ENCODE measurements around the gene RAB40B.
A peak's percentile ranks its signal among the peaks of the same experiment; 100 is the strongest.
"Not testable (repeated sequence)": the region's sequence is repeated elsewhere in the genome, so short reads cannot be mapped to it uniquely, and the experiment has no call there.

RAB40B gene, protein sequence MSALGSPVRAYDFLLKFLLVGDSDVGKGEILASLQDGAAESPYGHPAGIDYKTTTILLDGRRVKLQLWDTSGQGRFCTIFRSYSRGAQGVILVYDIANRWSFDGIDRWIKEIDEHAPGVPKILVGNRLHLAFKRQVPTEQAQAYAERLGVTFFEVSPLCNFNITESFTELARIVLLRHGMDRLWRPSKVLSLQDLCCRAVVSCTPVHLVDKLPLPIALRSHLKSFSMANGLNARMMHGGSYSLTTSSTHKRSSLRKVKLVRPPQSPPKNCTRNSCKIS

DNA sequence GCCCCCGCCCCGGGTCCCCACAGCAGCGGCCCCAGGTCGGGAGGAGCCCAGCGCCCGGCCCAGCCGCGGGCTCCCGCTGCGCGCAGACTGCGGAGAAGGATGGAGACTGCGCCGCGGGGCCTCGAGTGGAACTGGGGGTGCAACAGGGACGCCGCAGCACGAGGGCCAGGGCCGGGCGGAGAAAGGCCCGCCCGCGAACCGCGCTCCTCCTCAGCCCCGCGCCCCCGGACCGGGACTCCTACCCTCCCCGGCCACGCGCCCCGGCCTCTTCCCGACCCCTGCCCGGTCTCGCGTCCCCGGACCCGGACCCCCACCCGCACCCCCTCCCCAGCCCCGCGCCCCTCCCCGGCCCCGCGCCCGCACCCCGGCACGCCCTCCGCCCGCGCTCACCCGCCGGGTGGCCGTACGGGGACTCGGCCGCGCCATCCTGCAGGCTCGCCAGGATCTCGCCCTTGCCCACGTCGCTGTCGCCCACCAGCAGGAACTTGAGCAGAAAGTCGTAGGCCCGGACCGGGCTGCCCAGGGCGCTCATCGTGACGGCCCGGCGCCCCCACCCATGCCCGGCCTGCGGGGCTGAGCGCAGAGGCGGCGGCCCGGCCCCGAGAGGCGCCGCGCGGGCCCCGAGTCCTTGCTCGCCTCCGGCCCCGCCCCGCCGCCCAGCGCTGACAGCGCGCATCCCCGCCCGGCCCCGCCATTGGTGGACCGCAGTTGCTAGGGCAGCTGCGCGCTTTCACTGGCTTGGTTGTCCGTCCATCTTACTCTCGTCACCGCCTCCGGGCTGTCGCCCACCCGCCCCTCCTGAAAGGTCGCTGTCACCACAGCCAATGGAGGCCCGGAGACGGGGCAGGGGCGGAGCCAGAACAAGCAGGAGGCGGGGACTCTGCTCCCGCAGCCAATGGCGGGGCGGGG lies at the start of gene RAB40B:
RAB40B (minus strand) TSS at position 634 of the 909 bp plus-strand sequence; CDS start at position 532, 102 bp downstream.
- DNase-seq, result peak; percentile 98

DNA sequence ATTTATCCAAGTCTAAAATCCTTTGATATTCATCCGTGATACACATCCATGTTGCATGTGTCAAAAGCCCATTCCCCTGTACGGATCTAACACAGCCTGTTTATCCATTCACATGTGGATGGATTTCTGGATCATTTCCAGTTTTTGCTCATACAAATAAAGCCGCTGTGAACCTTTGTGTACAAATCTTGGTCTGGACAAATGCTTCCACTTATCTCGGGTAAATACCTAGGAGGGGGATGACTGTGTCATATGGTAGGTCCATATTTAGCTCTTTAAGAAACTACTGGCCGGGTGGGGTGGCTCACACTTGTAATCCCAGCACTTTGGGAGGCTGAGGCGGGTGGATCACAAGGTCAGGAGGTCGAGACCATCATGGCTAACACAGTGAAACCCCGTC lies 47.0 kb upstream of the RAB40B start:
- DNase-seq, result no peak

DNA sequence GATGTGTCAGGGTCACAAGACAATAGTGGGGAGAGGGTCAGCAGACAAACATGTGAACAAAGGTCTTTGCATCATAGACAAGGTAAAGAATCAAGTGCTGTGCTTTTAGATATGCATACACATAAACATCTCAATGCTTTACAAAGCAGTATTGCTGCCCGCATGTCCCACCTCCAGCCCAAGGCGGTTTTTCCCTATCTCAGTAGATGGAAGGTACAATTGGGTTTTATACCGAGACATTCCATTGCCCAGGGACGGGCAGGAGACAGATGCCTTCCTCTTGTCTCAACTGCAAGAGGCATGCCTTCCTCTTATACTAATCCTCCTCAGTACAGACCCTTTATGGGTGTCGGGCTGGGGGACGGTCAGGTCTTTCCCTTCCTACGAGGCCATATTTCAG lies 46.2 kb upstream of the RAB40B start:
- not testable (repeated sequence) for DNase-seq

DNA sequence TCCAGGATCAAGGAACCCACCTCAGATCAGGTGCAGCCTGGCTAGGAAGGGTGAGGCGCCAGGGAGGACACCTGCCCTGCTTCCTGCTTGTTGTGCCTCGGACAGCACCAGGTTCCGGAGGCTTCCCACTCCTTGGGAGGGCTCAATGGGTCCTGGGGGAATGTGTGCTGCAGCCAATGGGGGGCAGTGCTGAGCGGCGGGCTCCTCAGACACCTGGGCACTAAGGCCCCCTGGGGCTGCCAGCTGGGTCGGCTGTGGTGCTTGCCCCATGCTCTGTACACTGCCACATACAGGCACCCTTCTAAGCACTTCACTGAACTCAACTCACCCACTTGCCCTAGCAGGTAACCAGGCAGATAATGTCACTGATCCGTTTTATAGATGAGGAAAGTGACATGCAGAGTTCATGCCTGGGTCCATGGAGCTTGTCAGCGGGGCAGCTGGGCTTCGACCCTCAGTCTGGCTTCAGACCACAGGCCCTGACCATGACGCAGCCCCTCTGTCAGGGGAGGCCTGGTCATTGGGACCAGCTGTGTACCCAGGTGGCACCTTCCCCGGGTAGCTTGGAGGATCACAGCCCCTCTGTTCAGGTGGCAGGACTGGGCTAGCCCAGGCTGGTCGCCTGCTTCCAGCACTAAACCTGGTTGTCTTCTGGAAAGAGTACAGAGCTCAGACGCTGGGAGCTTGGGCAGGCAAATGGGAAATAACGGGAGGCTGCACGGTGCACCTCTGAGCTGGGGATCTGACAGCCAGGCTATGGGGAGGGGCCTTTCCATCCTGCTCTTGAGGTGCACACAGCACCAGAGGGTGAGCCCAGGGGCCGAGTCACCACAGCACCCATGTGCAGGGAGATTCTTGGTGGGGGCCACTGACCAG lies 45.1 kb upstream of the RAB40B start:
- no peak for DNase-seq

DNA sequence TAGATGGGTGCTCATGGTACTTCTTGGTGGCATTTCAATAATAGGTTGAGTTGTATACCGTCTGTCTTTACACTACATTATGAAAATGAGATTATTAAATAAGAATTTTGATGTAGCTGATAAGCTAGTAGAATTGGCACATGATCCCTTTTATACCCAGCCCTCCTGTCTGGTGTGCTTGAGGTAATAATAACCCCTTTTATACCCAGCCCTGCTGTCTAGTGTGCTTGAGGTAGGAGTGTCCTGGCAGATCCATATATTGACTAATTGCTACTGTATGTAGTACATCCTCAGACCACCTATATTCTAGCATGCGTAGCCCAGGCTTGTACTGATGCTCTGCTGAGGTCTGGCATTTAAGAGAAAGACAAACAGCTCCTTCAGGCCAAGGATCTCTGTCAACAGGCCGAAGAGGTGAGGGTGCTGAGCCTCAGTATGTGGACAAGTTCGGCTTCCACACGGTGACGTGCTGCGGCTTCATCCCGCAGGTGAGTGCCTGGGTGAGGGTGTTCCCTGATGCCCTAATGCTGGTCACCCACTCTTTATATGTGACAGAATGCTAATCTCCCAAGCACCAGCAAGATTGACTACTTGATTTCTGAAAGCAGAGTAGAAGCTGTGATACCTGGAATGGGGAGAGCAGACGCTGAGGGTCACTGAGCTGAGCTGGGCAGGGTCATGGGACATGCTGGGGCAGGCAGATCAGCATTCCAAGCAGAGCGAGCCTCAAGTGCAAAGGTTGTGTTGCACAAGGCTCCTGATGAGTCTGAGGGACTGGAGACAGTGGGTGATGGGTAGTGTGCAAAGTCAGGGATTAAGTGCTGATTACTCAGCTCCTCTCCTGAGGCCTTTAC lies 42.6 kb upstream of the RAB40B start:
- DNase-seq, result no peak

DNA sequence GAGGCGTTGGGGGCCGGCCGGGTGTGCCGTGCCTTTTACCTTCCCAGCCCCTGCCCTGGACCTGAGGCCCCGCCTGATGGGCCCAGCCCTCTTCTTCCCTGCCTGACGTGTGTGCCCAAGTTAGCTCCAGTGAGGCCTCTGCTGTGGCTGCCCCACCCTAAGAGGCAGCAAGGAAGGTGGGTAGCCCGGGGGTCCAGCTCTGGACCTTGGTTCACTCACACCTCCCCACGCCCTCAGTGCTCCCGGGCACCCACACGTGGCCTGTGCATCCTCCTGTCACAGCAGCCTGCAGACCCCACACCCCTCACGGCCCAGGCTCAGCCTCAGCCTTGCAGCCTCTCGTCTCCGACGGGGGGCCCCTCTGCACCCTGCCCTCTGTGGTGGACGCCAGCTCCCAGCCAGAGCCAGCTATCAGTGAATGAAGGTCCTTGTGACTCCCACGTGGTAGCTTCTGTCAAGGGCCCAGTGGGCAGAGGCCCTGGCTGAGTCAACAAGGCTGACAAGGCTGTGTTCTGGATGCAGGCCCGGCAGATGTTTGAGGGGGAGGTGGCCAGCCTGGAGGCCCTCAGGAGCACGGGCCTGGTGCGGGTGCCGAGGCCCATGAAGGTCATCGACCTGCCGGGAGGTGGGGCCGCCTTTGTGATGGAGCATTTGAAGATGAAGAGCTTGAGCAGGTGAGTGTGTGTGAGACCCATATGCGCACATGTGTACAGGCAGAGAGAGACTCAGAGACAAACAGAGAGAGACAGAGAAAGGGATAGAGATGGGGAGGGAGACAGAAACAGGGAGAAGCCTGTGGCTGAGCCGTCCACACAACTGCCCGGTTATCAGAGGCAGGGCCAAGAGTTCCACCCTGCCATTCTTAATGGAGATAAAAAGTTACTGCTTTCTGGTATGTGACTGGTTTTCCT lies 39.7 kb upstream of the RAB40B start:
- DNase-seq, result peak; percentile 76

DNA sequence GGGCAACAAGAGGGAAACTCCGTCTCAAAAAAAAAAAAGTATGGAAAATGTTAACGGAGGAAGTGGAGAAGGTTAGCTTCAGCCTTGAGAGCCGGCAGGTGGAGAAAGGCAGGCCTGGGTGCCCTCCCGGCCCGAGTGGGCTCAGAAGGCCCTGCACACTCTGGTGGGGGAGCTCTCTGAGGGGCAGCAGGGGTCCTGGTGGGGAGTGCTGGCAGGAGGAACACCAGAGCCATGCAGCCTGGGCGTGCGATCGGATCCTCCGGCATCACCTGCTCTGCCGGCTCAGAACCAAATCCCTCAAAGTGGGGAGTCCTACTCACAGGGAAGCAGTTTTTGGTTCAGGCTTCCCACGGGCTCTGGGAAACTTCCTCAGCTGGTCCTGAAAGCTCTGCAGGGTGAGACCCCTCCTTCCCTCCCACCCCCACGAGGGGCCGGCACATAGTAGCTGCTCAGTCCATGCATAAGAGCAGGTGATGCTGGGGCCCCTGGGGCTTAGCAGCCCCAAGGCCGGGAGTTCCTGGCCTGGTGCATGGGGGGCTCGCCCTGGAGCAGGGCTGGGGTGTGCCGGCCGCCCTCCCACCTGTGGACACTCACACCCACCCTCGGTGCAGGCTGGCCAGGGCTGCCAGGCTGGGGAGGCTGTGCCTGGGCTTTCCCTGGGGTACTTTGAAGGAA lies 38.1 kb upstream of the RAB40B start:
- no peak for DNase-seq

DNA sequence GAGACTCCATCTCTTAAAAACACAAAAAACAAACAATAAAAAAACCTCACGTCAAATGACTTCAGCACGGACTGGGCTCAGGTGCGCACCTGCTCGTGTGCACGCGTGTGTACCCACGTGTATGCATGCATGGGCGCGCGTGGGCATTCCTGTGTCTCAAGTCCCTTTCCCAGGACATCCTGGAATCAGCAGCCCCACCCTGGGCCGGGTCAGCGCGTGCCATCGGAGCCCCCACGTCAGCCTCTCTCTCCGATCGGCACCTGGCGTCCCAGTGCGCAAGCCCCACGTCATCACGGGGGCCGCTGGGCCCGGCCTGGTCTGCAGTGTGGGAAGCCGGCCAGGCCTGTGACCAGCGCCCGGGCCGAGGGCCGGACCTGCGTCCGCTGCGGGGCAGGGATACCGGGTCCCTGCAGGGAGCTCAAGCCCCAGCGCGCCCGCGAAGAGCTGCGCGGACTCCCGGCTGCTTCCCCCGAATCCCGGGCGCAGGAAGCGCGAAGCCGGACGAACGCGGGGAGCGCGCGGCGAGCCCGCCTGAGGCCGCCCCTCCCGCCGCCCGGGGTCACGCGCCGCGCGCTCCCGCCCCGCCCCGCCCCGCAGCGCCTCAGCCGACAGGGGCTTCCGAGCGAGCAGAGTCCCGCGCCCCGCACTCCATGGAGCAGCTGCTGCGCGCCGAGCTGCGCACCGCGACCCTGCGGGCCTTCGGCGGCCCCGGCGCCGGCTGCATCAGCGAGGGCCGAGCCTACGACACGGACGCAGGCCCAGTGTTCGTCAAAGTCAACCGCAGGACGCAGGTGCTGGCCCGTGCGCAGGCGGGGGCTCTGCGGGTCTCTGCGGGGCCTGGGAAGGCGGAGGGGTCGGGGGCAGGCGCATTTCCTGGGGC lies 36.7 kb upstream of the RAB40B start, which contains the start of gene FN3K:
FN3K (plus strand) TSS at position 629 of the 880 bp plus-strand sequence; CDS start at position 651, 22 bp downstream.
- peak; percentile 67 for DNase-seq

DNA sequence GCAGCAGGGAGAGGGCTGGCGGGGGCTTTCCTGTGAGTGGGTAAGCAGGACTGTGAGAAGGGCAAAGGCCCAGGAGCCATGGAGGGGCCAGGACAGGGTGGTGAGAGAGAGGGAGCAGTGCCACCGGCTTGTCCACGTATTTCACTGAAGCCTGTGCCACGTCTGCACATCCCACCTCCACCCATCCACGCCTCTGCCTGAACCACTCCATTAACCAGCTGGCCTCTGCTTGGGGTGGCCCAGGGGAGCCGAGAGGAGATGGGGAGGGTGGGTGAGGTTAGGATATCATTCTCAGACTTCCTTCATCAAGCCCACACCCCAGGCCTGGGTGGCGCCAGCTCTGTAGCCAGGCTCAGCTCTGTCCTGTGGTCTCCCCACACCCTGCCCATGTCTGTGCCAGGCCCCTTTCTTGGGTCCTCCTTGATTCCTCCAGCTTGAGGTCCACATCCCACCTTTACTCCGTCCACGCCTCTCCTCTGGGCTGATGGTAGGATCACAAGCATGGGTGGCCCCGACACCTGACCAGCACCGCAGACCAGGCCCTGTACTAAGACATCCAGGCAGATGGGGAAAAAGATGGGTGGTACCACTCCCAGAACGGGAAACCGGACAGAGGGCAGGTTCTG lies 33.7 kb upstream of the RAB40B start:
- DNase-seq, result no peak

DNA sequence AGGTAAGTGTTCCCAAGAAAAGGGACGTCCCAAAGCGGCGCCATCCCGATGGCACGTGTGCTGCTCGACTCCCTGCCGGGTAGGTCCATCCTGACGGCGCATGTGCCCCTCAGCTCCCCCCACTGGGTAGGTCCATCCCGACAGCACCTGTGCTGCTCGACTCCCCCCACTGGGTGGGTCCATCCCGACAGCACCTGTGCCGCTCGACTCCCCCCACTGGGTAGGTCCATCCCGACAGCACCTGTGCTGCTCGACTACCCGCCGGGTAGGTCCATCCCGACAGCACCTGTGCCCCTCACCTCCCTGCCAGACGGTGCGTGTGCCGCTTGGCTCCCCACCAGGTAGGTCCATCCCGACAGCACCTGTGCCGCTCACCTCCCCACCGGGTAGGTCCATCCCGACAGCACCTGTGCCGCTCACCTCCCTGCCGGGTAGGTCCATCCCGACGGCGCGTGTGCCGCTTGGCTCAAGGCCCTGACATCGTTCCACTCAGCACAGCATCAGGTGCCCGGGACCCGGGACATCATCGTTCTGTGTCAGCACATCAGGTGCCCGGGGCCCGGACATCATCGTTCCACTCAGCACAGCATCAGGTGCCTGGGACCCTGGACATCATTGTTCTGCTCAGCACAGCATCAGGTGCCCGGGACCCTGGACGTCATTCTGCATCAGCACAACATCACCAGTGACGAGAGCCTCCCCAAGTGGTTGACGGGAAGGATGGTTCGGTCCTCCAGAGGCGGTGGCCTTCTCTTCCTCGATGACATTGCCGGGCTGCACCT lies 31.2 kb upstream of the RAB40B start:
- DNase-seq, result no peak

DNA sequence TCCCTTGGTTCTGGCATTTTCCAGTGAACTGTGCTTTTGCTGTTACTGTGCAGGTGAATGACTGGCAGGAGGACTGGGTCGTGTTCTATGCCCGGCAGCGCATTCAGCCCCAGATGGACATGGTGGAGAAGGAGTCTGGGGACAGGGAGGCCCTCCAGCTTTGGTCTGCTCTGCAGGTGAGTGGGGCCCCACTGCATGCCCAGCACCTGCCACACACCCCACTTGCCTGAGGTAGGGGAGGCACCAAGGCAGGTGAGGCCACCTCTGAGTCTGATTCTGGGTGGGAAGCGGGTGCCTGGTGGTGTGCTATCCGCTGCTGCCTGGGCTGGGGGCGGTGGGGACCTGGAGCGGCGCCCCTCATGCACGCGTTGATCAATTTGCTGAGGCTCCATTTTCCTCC lies 27.9 kb upstream of the RAB40B start:
- no peak for DNase-seq

DNA sequence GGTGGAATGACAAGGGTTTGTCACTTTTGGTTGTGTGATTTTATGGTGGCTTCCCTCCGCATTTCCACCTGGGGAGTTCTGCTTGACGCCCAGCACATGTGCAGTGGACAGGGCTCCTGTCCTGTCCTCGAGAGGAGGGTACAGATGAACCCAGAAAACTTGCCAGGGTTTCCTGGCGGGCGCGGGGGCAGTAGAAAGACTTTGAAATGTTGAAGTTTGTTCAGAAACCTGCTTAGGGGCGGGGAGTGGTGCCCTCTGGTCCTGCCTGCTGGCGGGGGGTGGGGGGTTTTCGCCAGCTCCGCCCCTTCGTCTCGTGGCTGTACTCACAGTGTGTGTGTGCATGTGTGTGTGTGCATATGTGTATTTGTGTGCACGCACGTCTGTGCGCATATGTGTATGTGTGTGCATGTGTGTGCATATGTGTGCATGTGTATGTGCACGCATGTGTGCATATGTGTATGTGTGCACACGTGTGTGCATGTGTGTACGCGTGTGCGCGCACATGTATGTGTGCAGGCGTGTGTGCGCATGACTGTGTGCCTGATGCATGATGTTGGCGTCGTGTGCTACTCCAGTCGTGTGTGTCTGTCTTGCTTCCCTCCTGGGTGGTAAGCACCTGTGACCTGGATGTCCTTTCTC lies 24.8 kb upstream of the RAB40B start:
- no peak for DNase-seq

DNA sequence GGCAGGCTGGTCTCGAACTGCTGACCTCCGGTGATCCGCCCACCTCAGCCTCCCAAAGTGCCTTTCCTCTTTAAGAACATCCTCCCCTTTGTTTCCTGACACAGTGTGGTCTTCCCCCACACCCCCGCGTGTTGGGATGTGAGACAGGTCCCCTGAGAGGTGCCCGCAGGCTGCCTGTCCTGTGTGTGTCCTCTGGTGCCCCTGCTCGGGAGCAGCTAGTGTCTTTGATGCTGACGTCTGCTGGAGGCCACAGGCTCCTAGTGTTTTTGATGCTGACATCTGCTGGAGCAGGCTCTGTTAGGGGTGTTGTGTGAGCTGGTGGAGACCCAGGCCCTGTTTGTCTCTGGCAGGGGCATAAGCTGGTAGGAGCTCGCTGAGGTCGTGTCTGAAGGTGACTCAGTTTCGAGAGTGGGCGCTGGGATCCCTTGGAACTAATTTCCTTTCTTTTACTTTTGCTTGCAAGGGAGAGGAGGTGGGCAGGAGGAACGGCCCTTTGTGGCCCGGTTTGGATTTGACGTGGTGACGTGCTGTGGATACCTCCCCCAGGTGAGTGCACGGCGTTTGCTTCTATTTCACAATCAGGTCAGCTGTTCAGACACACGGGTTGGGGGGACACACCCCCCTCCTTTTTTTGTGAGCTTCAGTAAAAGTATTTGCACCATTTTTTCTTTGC lies 24.0 kb upstream of the RAB40B start:
- no peak for DNase-seq

DNA sequence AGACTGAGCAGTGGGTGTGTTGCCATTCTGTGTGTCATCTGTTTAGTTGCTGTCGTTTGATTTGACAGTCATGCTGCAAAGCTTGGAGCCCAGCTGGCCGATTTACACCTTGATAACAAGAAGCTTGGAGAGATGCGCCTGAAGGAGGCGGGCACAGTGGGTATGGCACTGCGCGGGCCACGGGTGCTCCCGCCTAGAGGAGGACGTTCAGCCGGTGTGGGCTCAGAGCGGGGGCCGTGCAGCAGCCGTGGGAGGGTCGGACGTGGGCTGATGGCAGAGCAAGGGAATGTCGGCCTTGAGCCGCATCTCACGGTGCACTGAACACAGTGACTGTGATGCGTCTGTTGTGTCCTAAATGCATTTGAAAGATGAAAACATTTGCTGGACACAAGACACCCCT lies 21.7 kb upstream of the RAB40B start:
- DNase-seq, result no peak

DNA sequence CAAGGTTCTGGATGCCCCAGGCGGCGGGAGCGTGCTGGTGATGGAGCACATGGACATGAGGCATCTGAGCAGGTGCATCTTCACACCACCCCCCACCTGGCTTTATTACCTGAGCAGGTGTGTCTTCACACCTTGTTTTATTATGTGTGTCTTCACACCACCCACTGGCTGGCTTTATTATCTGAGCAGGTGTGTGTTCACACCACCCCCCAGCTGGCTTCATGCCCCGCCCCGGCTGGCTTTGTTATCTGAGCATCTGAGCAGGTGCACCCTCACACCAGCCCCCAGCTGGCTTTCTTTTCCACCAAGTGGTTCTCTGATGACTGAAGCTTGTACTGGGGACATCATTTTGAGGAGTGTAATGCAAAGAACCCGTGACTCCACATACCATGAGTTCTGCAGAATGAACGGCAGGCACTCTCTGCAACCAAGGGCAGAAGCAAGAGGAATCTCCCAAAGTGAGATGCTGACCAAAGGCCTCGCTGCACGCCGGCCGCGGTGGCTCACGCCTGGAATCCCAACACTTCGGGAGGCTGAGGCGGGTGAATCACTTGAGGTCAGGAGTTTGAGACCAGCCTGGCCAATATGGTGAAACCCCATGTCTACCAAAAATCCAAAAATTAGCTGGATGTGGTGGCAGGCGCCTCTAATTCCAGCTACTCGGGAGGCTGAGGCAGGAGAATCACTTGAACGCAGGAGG lies 20.6 kb upstream of the RAB40B start:
- no peak for DNase-seq
